ELF-1 (cell line): ENCODE results near the gene FAAP20.

Source experiments
- DNase-seq: peaks from one replicate; pipeline ENCODE4 v3.0.0-alpha.2; 2016; ENCODE audit warnings: low read depth, low spot score

The FAAP20 gene

GRCh38 chr1:2194319-2194897, at the start of gene FAAP20:
Gene FAAP20 (minus strand): TSS chr1:2194772. CDS start chr1:2194749, 23 bp downstream.
- no peak for DNase-seq

GRCh38 chr1:2242814-2243725, 48.5 kb upstream of the FAAP20 start:
- no peak for DNase-seq

GRCh38 chr1:2241820-2242219, 47.2 kb upstream of the FAAP20 start:
- DNase-seq: no peak

GRCh38 chr1:2240270-2241156, 45.9 kb upstream of the FAAP20 start:
- no peak for DNase-seq

GRCh38 chr1:2239384-2239985, 44.9 kb upstream of the FAAP20 start:
- no peak for DNase-seq

- DNase-seq: no peak
Observed at GRCh38 chr1:2239013-2239370, 44.4 kb upstream of the FAAP20 start.

- DNase-seq: no peak
Observed at GRCh38 chr1:2238361-2239012, 43.9 kb upstream of the FAAP20 start.

- no peak for DNase-seq
Observed at GRCh38 chr1:2237773-2238172, 43.2 kb upstream of the FAAP20 start.

GRCh38 chr1:2236695-2237677, 42.4 kb upstream of the FAAP20 start:
- DNase-seq: no peak

GRCh38 chr1:2235300-2235998, 40.9 kb upstream of the FAAP20 start:
- DNase-seq: no peak

- no peak for DNase-seq
Observed at GRCh38 chr1:2234762-2235113, 40.2 kb upstream of the FAAP20 start.

GRCh38 chr1:2233997-2234761, 39.6 kb upstream of the FAAP20 start:
- DNase-seq: no peak

GRCh38 chr1:2233468-2233867, 38.9 kb upstream of the FAAP20 start:
- DNase-seq: peak; percentile 51

GRCh38 chr1:2232916-2233438, 38.4 kb upstream of the FAAP20 start:
- no peak for DNase-seq

GRCh38 chr1:2232255-2232915, 37.8 kb upstream of the FAAP20 start:
- no peak for DNase-seq

- DNase-seq: peak; percentile 79
Observed at GRCh38 chr1:2231532-2232254, 37.1 kb upstream of the FAAP20 start.
